NCI-H2196 (cell line): ENCODE data around the gene LPAR6.

Experiments used
- DNase-seq: peaks from one replicate; lab custom pipeline; 2025; ENCODE audit not compliant: unreplicated experiment; lab: John Stamatoyannopoulos, UW

The LPAR6 gene

GRCh38 chr13:48377857-48378256 lies 35.1 kb downstream of the LPAR6 start:
- DNase-seq, result no peak

GRCh38 chr13:48370815-48371214 lies 42.1 kb downstream of the LPAR6 start:
- DNase-seq, result no peak

- DNase-seq, result no peak
Measured at GRCh38 chr13:48369988-48370387, 42.9 kb downstream of the LPAR6 start.
